ENCODE data around the gene STK32C.
"Not testable (repeated sequence)": the region's sequence is repeated elsewhere in the genome, so short reads cannot be mapped to it uniquely, and the experiment has no call there.

GRCh38 chr10:132267916-132268315 is 39.8 kb downstream of the STK32C start:
- not testable (repeated sequence) for TF ChIP-seq POLR2A (IDR thresholded peaks at IDR 0.05; ENCODE audit: low read depth, low read length); CTCF (conservative IDR thresholded peaks at IDR 0.05; ENCODE audit: low read depth, low read length); SMC3 (IDR thresholded peaks at IDR 0.05; ENCODE audit: low read depth, low read length); CHD1 (IDR thresholded peaks at IDR 0.05; ENCODE audit: low read depth, low read length); RAD21 (IDR thresholded peaks at IDR 0.05; ENCODE audit: low read length); RCOR1 (IDR thresholded peaks at IDR 0.05; ENCODE audit: insufficient replicate concordance, low read length); MAFK (IDR thresholded peaks at IDR 0.05; ENCODE audit: low read depth, low read length); MXI1 (IDR thresholded peaks at IDR 0.05; ENCODE audit: borderline replicate concordance, low read depth, low read length)
